Fibroblast of villous mesenchyme (primary cell): ENCODE measurements around the gene GPR62. TPM values are rescaled to one million over a fixed set of nuclear protein-coding genes. Genes with fewer than 3 reads are reported as not detected.

Experiments
- DNase-seq: peaks from one replicate; pipeline ENCODE4 v3.0.0-alpha.2; 2010; ENCODE audit warnings: low read depth
- H3K4me3 ChIP-seq: 2 replicates; pipeline ENCODE4 v1.5.1; 2011; ENCODE audit warnings: low read depth, mild to moderate bottlenecking, low read length
- total RNA-seq: library from RNA; depleted of rRNA; stranded (reverse); fragments of >200 nt; gene quantifications from 2 replicates; pipeline ENCODE4 v1.2.3, GENCODE V29; 2012
- TF ChIP-seq, protein P1 (sequence below): IDR thresholded peaks from 2 replicates; pipeline ENCODE4 v1.5.1; 2012; ENCODE audit warnings: low read depth, mild to moderate bottlenecking, low read length; ENCODE audit not compliant: insufficient read depth

GPR62 gene
- total RNA-seq, 1 donor: under 0.01 TPM

DNA sequence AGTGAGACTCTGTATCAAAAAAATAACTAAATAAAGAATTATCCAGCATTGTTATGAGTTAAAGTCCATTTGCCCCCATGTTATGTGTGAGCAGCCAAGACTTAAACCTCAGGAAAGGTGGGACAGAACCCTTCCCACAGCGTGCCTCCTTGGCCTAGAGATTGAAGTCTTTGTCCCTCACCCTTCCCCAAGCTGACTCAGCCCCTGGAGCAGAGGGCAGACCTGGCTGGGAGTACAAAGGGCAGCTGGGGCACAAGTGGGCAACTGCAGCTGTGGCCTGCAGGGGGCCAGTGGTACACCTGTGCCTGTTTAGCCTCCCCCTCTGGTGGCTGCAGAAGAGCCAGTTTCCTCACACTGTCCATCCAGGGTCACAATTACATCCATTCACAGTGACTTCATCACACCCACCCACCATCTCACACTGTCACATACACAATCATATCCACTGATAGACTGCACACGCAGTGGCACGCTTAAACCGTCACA, 27.2 kb downstream of the GPR62 start:
- DNase-seq: no peak
- TF ChIP-seq, protein P1, sequence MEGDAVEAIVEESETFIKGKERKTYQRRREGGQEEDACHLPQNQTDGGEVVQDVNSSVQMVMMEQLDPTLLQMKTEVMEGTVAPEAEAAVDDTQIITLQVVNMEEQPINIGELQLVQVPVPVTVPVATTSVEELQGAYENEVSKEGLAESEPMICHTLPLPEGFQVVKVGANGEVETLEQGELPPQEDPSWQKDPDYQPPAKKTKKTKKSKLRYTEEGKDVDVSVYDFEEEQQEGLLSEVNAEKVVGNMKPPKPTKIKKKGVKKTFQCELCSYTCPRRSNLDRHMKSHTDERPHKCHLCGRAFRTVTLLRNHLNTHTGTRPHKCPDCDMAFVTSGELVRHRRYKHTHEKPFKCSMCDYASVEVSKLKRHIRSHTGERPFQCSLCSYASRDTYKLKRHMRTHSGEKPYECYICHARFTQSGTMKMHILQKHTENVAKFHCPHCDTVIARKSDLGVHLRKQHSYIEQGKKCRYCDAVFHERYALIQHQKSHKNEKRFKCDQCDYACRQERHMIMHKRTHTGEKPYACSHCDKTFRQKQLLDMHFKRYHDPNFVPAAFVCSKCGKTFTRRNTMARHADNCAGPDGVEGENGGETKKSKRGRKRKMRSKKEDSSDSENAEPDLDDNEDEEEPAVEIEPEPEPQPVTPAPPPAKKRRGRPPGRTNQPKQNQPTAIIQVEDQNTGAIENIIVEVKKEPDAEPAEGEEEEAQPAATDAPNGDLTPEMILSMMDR: peak; percentile 54
- peak overlapping the region; percentile 66 for H3K4me3 ChIP-seq

GRCh38 chr3:51982838-51983577, 27.8 kb downstream of the GPR62 start, which contains the start of gene ACY1:
TSS of gene ACY1 (plus strand) at chr3:51983535. CDS start at chr3:51984065, 530 bp downstream.
- TF ChIP-seq, protein P1: no peak
- peak; percentile 91 for DNase-seq
- H3K4me3 ChIP-seq: peak within 1 kb of the TSS; percentile 66

DNA sequence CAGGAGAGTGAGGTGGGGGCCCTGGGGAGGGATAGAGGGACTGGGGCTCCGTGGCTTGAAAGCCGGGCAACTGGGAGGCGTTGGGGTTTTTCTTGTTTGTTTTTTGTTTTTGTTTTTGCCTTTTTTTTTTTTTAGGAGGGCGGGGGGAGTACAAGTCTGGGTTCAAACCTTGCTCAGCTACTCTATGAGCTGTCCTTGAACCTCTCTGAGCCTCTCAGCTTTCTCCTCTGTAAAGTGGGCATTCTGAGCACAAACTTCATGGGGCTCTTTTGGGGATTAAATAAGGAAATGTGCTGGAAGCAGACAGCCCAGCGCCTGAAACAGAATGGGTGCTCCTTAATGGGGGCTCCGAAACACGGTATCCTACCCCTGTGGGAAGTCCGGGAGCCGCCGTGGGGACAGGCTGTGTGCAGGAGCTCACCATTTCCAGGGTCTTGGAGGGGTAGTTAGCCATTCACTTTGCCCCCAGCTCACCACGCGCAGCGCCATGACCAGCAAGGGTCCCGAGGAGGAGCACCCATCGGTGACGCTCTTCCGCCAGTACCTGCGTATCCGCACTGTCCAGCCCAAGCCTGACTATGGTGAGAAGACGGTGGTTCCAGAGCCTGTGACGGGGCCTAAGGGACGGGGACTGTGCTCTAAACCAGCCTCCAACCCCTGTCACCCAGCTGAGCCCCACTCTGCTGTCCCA, 28.5 kb downstream of the GPR62 start:
- TF ChIP-seq, protein P1: no peak
- no peak for DNase-seq
- H3K4me3 ChIP-seq: peak overlapping the region; percentile 66

DNA sequence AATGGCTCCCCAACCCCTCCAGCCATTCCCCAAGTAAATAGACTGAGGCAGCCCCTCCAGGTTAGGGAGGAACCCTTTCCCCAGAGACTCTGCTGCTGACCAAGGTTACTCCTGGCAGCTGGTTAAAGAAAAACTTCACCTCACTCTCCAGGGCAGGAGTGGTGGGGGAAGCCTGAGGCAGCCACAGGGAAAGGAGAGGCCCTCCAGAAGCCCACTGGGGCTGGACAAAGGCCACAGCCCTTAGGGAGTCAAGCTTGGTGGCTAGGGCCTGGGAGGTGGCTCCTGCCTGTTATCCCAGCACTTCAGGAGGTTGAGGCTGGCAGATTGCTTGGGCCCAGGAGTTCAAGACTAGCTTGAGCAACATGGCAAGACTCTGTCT, 29.1 kb downstream of the GPR62 start:
- DNase-seq: no peak
- TF ChIP-seq, protein P1: no peak
- peak overlapping the region; percentile 66 for H3K4me3 ChIP-seq

DNA sequence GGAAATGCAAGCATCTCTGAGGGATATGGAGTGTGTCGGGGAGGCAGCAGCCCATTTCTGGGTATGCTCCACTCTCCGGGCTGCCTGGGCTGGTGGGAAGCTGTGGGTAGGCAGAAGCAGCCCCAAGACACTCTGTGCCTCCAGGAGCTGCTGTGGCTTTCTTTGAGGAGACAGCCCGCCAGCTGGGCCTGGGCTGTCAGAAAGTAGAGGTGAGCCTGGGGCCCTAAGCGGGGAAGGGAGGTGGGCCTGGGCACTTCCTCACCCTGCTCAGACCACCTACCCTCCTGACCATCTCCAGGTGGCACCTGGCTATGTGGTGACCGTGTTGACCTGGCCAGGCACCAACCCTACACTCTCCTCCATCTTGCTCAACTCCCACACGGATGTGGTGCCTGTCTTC, 29.9 kb downstream of the GPR62 start:
- H3K4me3 ChIP-seq: no peak overlapping the region
- TF ChIP-seq, protein P1: no peak
- DNase-seq: no peak

- no peak overlapping the region for H3K4me3 ChIP-seq
- TF ChIP-seq, protein P1: no peak
- no peak for DNase-seq
These were observed 31.1 kb downstream of the GPR62 start for GRCh38 chr3:51986010-51986947.
